Germinal center (tissue), 1 donor: ENCODE measurements around the gene TBL1X.

ENCODE experiments used
- DNase-seq: peaks from one replicate; pipeline ENCODE4 v3.0.0; 2012; ENCODE audit warnings: mixed read lengths, low spot score

Gene TBL1X

DNA sequence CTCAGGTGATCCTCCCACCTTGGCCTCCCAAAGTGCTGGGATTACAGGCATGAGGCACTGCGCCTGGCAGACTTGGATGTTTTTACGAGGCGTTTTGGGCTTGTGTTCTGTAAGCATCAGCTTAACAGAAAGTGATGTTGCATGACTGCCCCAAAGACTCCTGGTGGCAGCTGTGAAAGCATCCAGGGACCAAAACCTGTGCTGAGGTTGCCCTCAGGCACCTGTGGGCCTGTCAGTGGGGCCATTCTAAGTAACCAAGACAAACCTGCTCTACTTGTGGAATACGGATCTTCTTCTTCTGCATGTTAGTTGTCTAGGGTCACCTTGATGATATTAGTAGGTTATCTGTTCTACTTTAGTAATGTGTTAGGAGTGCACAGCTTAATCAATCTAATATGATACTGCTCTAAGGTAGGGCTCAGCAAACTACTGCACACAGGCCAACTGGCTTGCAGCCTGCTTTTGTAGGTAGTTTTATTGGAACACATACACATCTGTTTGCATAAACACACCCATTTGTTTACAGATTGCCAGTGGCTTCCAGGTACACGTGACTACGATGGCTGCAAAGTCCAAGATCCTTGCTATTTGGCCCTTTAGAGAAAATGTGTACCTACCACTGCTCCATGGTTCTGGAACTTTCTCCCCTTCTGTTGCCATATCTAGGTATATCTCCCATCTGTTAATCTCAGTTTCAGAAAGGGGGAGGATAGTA lies 164.1 kb downstream of the TBL1X start:
- DNase-seq, result no peak

DNA sequence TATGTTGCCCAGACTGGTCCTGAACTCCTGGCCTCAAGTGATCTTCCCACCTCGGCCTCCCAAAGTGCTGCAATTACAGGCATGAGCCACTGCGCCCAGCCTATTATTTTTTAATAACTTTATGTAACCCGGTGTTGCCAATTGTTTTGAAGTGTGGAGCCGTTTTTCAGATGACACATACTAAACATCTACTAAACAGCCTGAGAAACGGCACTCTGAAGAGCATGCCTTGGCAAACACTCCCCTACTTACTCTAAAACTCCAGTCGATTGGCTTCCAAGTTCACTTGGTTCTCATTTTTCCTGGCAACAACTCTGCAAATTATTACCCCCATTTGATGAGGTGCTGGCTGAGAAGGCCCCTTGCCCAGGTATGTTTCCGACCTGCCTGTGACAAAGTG lies 169.7 kb downstream of the TBL1X start:
- DNase-seq, result no peak

DNA sequence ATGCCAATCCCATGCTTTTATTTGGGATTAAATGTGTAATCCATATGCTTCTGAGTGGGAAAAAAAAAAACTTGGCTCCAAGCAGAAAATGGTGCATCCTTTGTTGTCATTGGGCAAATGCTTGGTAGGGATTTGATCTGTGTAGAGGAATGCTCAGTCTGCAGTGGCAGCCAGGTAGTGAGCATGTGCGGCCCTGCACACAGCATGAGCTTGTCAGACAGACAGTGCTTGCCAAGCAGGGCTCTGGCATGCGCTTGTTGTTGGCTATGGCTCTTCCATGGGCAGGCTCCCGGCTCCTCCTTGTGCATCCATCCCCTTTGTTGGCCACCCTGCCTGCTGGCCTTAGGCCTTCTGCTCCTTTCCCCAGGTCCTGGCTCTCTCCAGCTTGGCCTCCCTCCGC lies 170.5 kb downstream of the TBL1X start:
- DNase-seq, result no peak

DNA sequence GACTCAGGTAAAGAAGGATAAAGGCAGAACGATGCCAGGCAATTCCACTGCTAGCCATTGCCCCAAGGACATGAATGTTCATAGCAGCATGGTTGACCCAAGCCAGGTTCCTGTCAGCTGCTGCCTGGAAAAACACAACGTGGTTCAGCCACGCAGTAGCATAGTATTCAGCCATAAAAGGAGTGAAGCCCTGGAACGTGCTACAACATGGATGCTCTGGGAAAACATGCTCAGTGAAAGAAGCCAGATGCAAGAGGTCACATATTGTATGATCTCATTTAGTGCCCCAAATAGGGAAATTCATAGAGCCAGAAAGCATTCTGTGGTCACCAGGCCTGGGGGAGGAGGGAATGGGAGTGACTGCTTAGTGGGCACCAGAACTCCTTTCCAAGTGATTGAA lies 170.9 kb downstream of the TBL1X start:
- DNase-seq, result no peak

DNA sequence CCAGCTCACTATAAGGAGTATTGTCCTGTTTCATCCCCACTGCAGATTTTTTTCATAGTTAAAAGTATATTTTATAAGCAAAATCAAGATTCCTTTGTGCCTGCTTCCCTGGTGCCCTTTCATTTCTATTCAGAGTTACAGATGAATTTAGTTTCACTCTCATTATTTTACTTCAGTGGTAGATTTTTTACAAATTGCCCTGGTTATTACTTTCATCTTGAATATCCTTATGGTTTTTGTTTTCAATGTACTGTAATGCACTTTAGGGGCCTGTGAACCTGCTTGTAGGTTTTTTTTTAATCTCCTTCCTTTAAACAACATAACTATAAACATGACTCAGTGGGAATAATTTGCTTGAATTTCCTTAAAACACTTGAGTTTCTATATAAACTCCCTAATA lies 174.0 kb downstream of the TBL1X start:
- no peak for DNase-seq

DNA sequence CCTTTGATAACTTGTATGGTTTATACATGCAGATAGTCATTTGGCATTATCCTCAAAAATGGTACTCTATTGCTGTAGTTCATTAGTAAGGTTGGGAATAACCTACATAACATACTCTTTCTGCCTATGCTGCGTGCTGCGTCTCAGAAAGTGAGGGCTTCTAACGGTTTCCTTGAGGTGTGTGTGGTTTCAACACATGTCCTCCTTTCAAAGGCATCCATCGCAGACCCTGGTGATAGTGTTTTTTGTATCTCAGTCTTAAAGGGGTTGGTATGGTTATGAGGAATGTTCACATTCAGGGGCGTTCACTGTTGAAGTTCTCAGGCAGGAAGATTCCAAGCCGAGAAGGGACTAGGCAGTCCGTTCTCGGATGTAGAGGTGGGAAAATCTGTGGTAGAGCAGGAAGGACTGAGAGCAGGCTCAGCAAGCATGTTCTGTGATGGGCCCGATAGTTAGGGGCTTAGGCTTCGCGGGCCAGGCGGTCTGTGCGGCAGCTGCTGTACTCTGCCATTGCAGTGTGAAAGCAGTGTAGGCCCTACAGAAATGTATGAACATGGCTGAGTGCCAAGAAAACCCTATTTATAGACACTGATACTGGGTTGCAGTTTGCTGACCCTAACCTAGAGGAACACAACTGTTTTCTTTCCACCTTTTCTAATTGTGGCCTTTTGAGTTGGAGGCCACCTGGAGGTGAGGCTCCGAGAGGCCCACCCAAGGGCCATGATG lies 177.6 kb downstream of the TBL1X start:
- DNase-seq, result no peak

DNA sequence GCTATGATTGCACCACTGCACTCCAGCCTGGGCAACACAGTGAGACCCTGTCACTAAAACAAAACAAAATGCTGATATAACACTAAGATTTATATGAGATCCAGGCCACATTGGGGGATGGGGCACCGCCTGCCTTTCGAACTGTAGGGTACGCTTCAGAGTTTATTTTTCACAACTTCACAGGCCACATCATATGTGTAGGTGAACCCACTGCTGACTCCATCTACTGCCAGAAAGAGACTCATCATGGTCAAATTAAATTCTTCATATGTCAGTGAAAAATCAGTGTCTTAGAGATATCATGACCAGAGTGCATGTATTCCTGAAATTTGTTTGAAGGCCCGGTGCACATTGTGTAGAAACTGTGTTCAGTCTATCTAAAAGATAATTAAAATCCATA lies 178.9 kb downstream of the TBL1X start:
- no peak for DNase-seq

DNA sequence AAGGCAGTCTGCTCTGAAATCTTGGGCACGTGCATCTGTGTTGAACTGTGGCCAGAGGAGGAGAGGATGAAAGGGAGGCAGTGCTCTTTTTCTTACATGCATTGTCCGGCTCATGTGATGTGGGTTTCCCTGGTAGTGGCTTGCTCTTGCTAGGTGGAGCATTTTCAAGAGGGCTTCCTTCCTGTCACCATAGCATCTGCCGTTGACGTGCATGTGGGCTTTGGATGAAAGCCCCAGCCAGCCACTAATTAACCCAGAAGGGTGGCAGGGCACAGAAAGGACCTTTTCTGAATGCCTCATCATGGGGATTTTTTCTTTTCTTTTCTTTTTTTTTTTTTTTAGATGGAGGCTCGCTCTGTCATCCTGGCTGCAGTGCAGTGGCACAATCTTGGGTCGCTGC lies 179.5 kb downstream of the TBL1X start:
- no peak for DNase-seq

DNA sequence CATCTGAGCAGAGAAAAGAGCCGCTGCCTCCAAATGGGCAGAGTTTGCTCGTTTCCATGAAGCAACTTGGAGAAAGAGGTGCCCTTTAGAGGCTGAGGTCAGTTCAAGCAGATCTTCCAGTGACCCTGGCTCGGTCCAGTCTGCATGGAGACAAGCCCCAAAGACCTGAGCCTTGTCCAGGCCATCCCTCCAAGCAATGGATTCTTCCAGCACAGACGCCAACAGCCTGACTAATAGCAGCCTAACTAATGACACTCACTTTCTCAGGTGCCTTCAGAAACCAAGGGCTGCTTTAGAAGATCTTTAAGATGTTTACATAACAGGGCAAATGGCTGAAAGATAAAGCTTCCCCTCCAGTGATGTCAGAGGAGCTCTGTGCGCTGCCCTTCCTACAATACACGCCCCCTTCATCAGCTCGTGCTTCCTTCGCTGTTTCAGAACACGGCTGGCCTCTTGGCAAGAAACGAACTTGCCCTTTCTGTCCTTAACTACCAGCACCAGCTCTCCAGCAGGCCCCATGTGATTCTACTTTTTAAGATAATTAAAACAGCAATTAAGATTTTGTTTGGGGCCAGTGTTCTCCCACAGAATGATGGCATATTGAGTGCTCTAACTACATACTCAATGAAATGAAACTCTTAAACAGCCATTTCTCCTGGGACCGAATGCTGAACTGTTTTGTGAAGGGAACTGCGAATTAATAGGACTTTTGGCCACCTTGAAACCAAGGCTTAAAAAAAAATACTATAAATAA lies 181.8 kb downstream of the TBL1X start:
- DNase-seq, result no peak

DNA sequence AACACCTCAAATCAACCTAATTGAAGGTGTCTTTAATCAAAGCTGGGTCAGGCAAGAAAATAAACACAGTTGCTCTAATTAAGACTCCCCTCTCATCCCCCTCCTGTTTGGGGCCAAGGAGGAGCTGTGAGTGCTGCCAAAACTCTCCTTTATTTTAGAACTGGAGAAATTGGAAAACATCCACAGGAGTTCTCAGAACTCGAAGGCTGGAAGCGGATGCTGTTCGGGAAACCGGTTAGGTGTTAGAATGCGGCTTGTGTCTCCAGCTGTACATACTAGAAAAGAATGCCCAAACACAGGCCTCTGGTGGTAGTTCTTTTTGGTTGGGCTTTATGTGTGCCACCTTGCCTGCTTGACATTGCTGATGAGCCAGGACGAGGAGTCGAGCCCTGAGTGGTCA lies 182.6 kb downstream of the TBL1X start:
- no peak for DNase-seq

DNA sequence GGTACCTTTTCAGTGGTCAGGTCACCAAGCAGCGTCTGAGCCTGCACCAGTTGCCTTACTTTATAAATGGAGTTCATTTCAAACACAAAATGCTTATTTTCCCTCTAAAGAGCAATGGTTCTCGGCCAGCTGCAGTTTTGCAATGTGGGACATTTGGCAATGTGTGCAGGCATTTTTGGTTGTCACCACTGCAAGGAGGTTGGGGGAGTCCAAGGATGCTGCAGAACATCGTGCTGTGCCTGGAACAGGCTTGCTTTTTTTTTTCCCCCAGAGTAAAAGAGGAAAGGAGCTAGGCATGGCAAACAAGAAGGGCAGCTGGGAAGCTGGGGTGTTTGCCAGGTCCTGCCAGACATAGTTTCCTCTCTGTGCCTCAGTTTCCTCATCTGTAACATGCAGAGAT lies 185.2 kb downstream of the TBL1X start:
- DNase-seq, result no peak

DNA sequence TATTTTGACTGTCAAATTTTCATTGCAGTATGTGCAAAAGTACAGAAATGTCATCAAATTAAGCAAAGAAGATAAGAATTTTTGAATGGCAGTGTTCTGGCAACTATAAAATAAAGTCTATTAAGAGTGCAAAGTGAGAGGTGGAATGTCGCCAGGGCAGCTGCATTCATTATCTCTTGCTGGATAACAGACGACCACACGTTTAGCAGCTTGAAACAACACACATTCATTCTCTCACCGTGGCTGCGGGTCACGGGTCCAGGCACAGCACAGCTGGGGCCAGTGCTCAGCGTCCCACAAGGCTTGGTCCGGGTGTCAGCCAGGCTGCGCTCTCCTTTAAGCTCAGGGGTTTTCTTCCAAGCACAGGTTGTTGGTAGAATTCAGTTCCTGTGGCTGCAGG lies 186.9 kb downstream of the TBL1X start:
- DNase-seq, result no peak

DNA sequence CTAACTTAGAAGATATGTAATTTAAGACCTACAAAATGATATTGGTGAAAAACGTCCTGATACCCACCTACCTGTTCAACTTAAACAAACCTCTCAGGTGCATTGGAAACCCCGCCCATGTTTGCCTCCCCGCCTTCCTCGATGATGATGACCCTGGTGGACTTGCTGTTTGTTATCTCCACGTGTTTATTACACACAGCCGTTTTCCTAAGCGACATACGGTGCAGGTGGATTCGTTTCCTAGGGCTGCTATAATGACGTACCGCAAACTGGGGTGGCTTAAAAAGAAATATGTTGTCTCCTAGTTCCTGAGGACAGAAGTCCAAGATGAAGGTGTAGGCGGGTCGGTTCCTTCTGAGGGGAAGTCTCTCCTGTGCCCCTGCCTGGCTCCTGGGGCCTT lies 190.1 kb downstream of the TBL1X start:
- DNase-seq, result no peak

DNA sequence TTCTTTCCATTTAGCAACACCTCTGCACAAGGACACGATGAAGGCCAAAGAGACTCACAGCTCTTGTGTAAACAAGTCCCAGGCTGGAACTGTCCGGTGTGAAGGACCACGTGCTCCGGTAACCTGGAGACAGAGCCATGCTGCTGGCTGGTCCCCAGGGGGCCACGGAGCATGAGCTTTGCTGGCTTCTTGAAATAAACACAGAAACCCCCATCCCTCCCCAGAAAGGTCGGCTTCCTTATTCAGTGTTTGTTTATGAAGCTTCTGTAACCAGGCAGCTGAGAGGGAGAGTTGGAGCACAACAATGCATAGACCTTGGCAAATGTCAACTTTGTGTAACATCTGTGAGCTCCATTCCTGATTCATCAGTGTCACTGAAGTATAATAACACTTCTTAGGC lies 191.4 kb downstream of the TBL1X start:
- peak; percentile 18 for DNase-seq

DNA sequence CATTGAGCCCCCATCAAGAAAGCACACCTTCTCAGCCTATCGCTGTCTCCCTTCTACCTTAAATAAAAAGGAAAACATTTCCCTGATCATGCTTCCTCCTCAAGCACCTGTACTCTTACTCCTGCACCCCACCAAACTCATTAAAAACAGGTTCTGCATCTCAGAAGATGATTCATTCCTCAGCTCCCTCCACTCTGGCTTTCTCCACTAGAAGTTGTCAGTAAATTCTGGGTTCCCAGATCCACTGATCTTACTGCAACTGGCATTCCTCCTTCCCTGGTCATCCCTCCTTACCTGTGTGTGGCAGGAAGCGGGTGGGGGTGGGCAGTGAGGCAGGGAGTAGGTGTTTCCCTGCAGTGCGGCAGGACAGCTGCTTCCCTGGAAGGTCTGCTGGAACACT lies 192.0 kb downstream of the TBL1X start:
- no peak for DNase-seq

DNA sequence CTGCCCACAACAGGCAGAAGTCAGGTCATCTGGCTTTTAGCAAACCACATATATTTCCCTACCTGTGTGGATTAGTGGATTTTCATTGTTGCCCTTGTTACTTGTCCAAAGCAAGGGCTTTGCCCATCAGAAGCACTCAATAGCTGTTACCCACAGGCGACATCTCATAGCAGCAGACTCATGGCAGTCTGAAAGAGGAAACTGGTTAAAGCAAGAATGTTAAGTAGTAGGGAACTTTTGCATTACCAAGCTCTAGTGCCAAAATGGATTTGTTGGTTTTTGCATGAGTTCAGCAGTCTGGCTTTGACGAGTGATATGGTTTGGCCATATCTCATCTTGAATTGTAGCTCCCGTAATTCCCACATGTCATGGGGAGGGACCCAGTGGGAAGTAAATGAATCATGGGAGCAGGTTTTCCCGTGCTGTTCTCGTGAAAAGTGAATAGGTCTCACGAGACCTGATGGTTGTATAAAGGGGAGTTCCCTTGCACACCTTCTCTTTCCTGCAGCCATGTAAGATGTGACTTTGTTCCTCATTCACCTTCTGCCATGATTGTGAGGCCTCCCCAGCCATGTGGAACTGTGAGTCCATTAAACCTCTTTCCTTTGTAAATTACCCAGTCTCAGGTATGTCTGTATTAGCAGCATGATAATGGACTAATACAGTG lies 192.9 kb downstream of the TBL1X start:
- no peak for DNase-seq

DNA sequence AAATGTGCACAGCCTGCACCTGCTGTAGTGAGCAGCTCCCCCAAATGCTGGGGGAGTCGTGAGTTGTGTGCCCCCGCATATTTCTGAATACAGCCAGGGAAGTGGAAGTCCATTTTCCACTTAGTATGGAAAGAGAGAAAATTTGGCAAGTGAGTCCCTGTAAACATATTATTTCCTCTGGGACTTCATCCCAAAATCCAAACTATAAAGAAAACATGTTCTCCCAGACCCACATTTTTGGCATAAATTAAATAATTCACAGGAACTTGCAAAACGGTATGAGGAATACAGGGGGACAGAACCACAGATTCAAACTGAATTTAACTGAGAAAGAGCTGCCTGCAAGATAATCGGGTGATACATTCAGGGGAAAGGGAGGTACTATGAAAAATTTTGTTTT lies 193.6 kb downstream of the TBL1X start:
- DNase-seq, result no peak

DNA sequence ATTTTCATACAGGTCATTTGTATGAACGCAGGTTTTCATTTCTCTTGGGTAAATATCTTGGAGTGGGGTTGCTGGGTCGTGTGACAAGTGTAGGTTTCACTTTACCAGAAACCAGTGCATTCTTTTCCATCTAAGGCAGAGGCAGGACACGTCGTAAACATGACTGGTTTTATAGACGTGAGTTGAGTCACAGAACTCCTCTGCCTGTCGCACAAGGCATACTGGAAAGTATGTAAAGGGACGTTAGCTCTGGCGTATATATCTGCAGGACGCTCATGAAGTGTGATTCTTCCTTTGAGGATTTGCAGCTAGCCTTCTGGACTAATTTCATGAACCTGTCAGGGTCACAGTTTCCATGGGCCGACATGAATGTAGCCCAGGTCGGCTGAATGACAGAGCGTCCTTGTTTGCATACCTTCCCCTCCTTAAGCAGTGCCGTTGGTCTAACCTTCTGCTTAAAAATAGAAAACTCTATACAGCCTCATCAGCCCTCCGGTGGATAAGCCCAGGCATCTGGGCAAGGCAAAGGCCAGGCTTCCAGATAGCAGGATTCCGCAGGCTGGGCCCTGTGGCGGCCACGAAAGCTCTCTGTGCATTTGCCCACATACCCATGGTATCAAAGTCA lies 194.8 kb downstream of the TBL1X start:
- no peak for DNase-seq

DNA sequence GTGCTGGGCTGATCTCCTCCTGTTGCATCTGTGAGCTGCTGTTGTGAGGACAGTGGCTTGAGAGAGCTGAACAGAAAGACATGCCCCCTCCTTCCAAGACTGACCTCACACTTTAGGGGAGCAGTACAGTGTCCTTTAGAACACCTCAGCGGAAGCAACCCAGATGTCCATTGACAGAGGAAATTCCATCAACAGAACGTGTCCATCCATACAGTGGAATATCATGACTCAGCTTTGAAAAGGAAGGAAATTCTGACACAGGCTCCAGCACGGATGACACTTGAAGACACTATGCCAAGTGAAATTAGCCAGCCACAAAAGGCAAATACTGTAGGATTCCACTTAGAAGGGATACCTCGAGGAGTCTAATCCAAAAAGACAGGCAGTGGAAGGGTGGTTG lies 197.3 kb downstream of the TBL1X start:
- no peak for DNase-seq

DNA sequence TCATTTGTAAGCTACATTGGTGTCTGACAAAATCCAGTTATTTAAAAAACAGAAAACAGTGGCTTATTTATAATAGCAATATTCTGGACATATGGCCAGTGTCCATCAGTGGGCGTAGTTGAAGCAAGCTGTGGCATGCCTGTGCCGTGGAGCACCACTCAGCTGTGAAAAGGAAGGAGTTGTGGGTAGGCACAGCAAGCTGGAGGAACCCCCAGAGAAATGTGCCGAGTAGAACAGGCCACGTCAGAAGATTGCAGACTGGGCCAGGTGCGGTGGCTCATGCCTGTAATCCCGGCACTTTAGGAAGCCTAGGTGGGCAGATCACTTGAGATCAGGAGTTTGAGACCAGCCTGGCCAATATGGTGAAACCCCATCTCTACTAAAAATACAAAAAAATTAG lies 198.4 kb downstream of the TBL1X start:
- no peak for DNase-seq

DNA sequence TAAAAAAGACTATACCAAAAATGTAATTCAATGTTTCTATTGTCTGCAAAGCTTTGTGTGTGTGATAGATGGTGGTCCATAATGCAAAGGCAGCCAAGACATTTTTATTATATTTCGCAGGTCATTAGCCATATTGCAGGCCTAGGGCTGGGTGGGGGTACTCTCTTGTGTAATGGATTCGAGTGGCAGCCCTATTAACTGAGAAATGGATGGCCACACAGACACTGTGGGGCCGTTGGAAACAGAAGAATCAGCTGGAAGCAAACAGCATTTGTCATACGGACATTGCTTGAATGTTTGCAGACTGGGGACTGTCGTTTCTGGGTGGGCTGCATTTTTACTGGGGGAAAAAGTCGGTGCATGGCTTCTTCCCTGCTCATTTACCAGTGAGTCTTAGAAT lies 199.4 kb downstream of the TBL1X start:
- no peak for DNase-seq

DNA sequence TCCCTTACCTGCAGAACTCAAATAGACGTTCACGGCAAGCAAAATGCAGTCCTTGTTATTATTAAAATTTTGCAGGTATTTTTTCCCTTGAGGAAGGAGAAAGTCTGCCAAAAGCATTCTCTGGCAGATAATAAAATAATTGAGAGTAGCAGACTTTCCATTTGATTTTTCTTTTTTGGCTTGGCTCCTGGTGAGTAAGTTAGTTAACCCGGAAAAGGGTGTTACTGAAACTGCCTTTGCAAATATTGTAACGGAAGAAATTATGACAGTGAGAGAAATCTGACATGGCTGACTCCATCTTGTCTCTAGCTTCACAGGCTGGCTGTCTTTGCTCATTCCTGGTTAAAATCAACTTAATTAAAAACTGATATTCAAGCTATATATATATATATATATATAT lies 200.3 kb downstream of the TBL1X start:
- DNase-seq, result no peak
